ENCODE data around the gene UPK2.

The UPK2 gene

GRCh38 chr11:118956094-118956846 is at the start of gene UPK2:
UPK2 (plus strand) TSS chr11:118956298; CDS start chr11:118956351, 53 bp downstream.
- peak; percentile 95 for TF ChIP-seq CTCF (IDR thresholded peaks at IDR 0.05; ENCODE audit: low read depth, low read length, missing control alignments)
- no peak within 1 kb of the TSS for H3K4me3 ChIP-seq (ENCODE audit: low read depth, low read length)
- peak; percentile 53 for DNase-seq (ENCODE audit: low read depth)
- in situ Hi-C loops (cut with HindIII; ENCODE audit: low sequenced_read_pairs), result no loop called here

- TF ChIP-seq CTCF (IDR thresholded peaks at IDR 0.05; ENCODE audit: low read depth, low read length, missing control alignments), result peak; percentile 85
- in situ Hi-C loops (cut with HindIII; ENCODE audit: low sequenced_read_pairs), result loop anchor here (10.0 kb wide), 2 partner anchors 113 to 203 kb away; partner anchors contain the start of gene DDX6
- DNase-seq (ENCODE audit: low read depth), result no peak
- no peak overlapping the region for H3K4me3 ChIP-seq (ENCODE audit: low read depth, low read length)
Measured at GRCh38 chr11:118907051-118908042, 48.8 kb upstream of the UPK2 start.

- no peak for DNase-seq (ENCODE audit: low read depth)
- no peak for TF ChIP-seq CTCF (IDR thresholded peaks at IDR 0.05; ENCODE audit: low read depth, low read length, missing control alignments)
- no peak overlapping the region for H3K4me3 ChIP-seq (ENCODE audit: low read depth, low read length)
- in situ Hi-C loops (cut with HindIII; ENCODE audit: low sequenced_read_pairs), result loop anchor here (10.0 kb wide), 2 partner anchors 113 to 203 kb away; partner anchors contain the start of gene DDX6
Measured at GRCh38 chr11:118908264-118908663, 47.8 kb upstream of the UPK2 start.

DNA sequence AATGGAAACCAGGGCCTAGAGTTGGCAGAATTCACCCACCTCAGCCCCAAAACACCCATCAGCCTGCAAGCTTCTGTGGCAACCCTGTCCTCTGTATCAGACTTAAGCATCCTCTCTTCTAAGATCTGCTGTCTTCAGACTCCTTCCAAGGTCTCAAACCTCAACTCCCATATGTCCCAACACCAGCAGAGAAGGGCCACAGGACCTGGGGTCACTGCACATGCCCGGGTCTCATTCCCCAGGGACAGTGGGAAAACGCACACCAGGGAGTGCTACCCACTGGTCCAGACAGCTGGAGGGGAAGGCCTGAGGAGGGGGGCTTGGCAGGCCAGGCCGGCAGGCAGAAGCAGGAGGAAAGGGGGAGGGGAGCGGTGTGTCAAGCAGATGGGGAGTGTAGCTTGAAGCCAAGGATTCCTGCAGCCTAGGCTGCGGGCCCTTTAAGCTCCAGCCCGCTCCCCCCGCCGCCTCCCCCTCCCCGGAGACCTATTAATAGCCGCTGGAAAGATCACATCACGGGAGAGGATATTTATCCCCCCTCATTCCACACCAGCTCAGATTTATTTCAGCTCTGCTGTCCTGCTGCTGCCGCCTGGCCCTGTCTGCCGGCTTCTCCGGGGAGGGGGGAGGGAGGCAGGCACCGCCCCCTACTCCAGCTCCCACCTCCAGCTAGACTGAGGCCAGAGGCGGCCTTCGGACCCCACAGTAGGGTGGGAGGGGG is 47.0 kb upstream of the UPK2 start:
- in situ Hi-C loops (cut with HindIII; ENCODE audit: low sequenced_read_pairs), result loop anchor here (10.0 kb wide), 2 partner anchors 114 to 204 kb away; partner anchors contain the start of gene DDX6
- peak overlapping the region; percentile 34 for H3K4me3 ChIP-seq (ENCODE audit: low read depth, low read length)

GRCh38 chr11:118909619-118910308 is 46.3 kb upstream of the UPK2 start:
- in situ Hi-C loops (cut with HindIII; ENCODE audit: low sequenced_read_pairs), result loop anchor here (10.0 kb wide), 2 partner anchors 115 to 205 kb away; partner anchors contain the start of gene DDX6
- no peak for DNase-seq (ENCODE audit: low read depth)
- no peak for TF ChIP-seq CTCF (IDR thresholded peaks at IDR 0.05; ENCODE audit: low read depth, low read length, missing control alignments)
- peak overlapping the region; percentile 34 for H3K4me3 ChIP-seq (ENCODE audit: low read depth, low read length)

More for the DNA sequence above, 47.0 kb upstream of the UPK2 start:
- peak; percentile 70 for DNase-seq (ENCODE audit: low read depth)
- no peak for TF ChIP-seq CTCF (IDR thresholded peaks at IDR 0.05; ENCODE audit: low read depth, low read length, missing control alignments)

Measured in astrocyte of the cerebellum (primary cell).